Peyer's patch (tissue), 4 donors: ENCODE data around the gene HAGHL. TPM values are rescaled to one million over a fixed set of nuclear protein-coding genes. Genes with fewer than 3 reads are reported as not detected.

ENCODE experiments used
- DNase-seq, 3 donors: peaks; one replicate each; pipeline ENCODE4 v3.0.0-alpha.2; 2017 to 2019
- H3K27ac ChIP-seq, 4 donors: fragments of 200-600 bp; sonication (generic); one replicate each; pipeline ENCODE4 v1.5.1; 2016 to 2019
- H3K27me3 ChIP-seq, 2 donors: fragments of 200-600 bp; sonication (generic); one replicate each; pipeline ENCODE4 v1.5.1; 2019
- H3K36me3 ChIP-seq, 3 donors: fragments of 200-600 bp; sonication (generic); one replicate each; pipeline ENCODE4 v1.5.1; 2016 to 2019
- H3K4me1 ChIP-seq, 4 donors: fragments of 200-600 bp; sonication (generic); one replicate each; pipeline ENCODE4 v1.5.1; 2016 to 2019
- H3K4me3 ChIP-seq, 4 donors: fragments of 200-600 bp; sonication (generic); 1 replicate in 3 of 4; 2 replicates in 1 of 4; pipeline ENCODE4 v1.5.1; 2016 to 2019; ENCODE audit warnings: mild to moderate bottlenecking in 1 of 4
- H3K9me3 ChIP-seq, 4 donors: fragments of 200-600 bp; sonication (generic); one replicate each; pipeline ENCODE4 v1.5.1; 2016 to 2019; ENCODE audit warnings: mild to moderate bottlenecking in 1 of 4
- POLR2A ChIP-seq, 2 donors: fragments of 450-650 bp; IDR thresholded peaks; one replicate each; pipeline ENCODE4 v1.5.1; 2017; ENCODE audit warnings: antibody characterized with exemption in 2 of 2, mild to moderate bottlenecking in 2 of 2, moderate library complexity in 2 of 2
- total RNA-seq, 4 donors: library from RNA; depleted of rRNA; stranded (reverse); fragments of >200 nt; gene quantifications; one replicate each; pipeline ENCODE4 v1.1.0, GENCODE V29; 2016
- TF ChIP-seq, protein P1 (sequence below), 6 experiments: fragments of 450-650 bp in 4 of 6; fragments of 200-600 bp in 2 of 6; sonication (generic) in 1 of 6; IDR thresholded peaks; one replicate each; pipeline ENCODE4 v1.5.1; 2017 to 2019; ENCODE audit warnings: antibody characterized with exemption in 6 of 6, mild to moderate bottlenecking in 3 of 6, moderate library complexity in 1 of 6

The HAGHL gene
- total RNA-seq, 4 donors from 2014 or later = 0.53 to 42.9 (median 3.4) TPM

DNA sequence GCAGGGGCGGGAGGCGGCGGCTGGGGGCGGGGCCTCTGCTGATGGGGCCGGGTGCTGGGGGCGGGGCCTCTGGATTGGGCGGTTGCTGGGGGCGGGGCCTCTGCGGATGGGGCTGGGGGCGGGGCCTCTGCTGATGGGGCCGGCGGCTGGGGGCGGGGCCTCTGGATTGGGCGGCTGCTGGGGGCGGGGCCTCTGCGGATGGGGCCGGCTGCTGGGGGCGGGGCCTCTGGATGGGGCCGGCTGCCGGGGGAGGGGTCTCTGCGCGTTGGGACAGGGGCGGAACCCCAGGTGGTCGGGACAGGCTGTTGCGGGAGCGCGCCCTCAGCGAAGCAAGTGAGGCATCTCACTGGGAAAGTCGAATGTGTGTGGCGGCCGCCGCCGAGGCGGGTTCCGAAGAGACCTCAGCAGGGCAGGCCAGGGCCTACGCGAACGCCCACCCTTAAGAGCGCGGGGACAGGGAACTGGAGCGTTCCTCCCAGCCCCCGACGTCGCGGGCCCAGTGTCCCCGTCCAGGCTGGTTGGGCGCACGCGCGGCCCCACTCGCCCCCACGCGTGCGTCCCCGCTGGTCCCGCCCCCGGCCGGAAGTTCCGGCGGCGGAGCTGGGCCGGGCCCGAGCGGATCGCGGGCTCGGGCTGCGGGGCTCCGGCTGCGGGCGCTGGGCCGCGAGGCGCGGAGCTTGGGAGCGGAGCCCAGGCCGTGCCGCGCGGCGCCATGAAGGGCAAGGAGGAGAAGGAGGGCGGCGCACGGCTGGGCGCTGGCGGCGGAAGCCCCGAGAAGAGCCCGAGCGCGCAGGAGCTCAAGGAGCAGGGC is 46.9 kb upstream of the HAGHL start, which contains the start of gene STUB1:
Gene STUB1 (plus strand): TSS at position 597 of the 811 bp plus-strand sequence. CDS start 116 bp downstream, at position 713.
- H3K4me3 ChIP-seq = peak within 1 kb of the TSS; percentile 73 to 98 (median 94)
- TF ChIP-seq POLR2A (IDR thresholded peaks at IDR 0.05) = peak; percentile 47 to 89
- TF ChIP-seq, protein P1, sequence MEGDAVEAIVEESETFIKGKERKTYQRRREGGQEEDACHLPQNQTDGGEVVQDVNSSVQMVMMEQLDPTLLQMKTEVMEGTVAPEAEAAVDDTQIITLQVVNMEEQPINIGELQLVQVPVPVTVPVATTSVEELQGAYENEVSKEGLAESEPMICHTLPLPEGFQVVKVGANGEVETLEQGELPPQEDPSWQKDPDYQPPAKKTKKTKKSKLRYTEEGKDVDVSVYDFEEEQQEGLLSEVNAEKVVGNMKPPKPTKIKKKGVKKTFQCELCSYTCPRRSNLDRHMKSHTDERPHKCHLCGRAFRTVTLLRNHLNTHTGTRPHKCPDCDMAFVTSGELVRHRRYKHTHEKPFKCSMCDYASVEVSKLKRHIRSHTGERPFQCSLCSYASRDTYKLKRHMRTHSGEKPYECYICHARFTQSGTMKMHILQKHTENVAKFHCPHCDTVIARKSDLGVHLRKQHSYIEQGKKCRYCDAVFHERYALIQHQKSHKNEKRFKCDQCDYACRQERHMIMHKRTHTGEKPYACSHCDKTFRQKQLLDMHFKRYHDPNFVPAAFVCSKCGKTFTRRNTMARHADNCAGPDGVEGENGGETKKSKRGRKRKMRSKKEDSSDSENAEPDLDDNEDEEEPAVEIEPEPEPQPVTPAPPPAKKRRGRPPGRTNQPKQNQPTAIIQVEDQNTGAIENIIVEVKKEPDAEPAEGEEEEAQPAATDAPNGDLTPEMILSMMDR (IDR thresholded peaks at IDR 0.05) = no peak
- no peaks in the 10 kb centered on the region for H3K27me3 ChIP-seq
- peak; percentile 90 to 97 (median 94) for DNase-seq
- H3K27ac ChIP-seq = peak within 1 kb of the TSS; percentile 91 to 97 (median 94)
- peaks cover 13 to 65% (median 46%) of the 10 kb centered on the region in 4 donors for H3K4me1 ChIP-seq
- H3K36me3 ChIP-seq = peaks cover 0 to 22% (median 0%) of the 10 kb centered on the region in 3 donors
- H3K9me3 ChIP-seq = no peaks in the 10 kb centered on the region

- Histone ChIP-seq H3K4me3 (peak overlapping the region; percentile 73 to 98 (median 94)), H3K9me3 (no peaks in the 10 kb centered on the region), H3K4me1 (peaks cover 12 to 64% (median 43%) of the 10 kb centered on the region in 4 donors), H3K36me3 (peaks cover 0 to 22% (median 0%) of the 10 kb centered on the region in 3 donors), H3K27ac (peak overlapping the region; percentile 91 to 97 (median 94)), H3K27me3 (no peaks in the 10 kb centered on the region)
- no peak for TF ChIP-seq POLR2A (IDR thresholded peaks at IDR 0.05)
- TF ChIP-seq, protein P1 (IDR thresholded peaks at IDR 0.05) = no peak
- DNase-seq = no peak
These were observed 46.3 kb upstream of the HAGHL start for GRCh38 chr16:680625-680945.

GRCh38 chr16:680967-681745 is 45.8 kb upstream of the HAGHL start:
- Histone ChIP-seq H3K27ac (peak overlapping the region; percentile 91 to 97 (median 94)), H3K27me3 (no peaks in the 10 kb centered on the region), H3K4me1 (peaks cover 7 to 58% (median 38%) of the 10 kb centered on the region in 4 donors), H3K4me3 (peak overlapping the region; percentile 73 to 98 (median 94)), H3K9me3 (no peaks in the 10 kb centered on the region), H3K36me3 (peaks cover 0 to 22% (median 0%) of the 10 kb centered on the region in 3 donors)
- TF ChIP-seq, protein P1 (IDR thresholded peaks at IDR 0.05) = peak in 1 of 6 experiments; percentile 2
- no peak for TF ChIP-seq POLR2A (IDR thresholded peaks at IDR 0.05)
- DNase-seq = peak in 1 of 3 donors; percentile 70

DNA sequence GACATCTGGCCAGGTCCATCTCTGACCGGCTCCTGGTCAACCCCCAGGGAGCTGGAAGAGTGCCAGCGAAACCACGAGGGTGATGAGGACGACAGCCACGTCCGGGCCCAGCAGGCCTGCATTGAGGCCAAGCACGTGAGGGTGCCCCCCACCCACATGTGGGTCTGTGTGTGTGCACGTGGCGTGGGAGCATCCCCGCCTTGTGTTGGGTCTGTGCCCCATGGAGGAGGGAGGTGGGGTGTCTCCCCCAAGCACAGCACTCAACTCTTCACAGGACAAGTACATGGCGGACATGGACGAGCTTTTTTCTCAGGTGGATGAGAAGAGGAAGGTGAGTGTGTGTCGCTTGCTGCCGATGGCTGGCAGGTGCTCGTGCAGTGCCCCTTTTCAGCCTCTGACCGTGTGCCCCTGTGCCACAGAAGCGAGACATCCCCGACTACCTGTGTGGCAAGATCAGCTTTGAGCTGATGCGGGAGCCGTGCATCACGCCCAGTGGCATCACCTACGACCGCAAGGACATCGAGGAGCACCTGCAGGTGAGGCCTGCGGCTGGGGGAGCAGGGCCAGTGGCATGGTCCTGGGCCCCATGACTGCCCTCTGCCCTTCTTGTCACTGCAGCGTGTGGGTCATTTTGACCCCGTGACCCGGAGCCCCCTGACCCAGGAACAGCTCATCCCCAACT is 45.0 kb upstream of the HAGHL start:
- H3K36me3 ChIP-seq = peaks cover 0 to 27% (median 0%) of the 10 kb centered on the region in 3 donors
- no peaks in the 10 kb centered on the region for H3K27me3 ChIP-seq
- H3K4me3 ChIP-seq = no peak overlapping the region
- no peaks in the 10 kb centered on the region for H3K9me3 ChIP-seq
- no peak for DNase-seq
- H3K4me1 ChIP-seq = peaks cover 4 to 51% (median 36%) of the 10 kb centered on the region in 4 donors
- no peak for TF ChIP-seq POLR2A (IDR thresholded peaks at IDR 0.05)
- TF ChIP-seq, protein P1 (IDR thresholded peaks at IDR 0.05) = no peak
- H3K27ac ChIP-seq = no peak overlapping the region
